ENCODE results near the gene ABCC2. TPM values are rescaled to one million over a fixed set of nuclear protein-coding genes. Genes with fewer than 3 reads are reported as not detected.
A peak's percentile ranks its signal among the peaks of the same experiment; 100 is the strongest.
"Not testable (repeated sequence)": the region's sequence is repeated elsewhere in the genome, so short reads cannot be mapped to it uniquely, and the experiment has no call there.

Gene ABCC2
- total RNA-seq, 1 donor from 2014 or later: 1.9 TPM

DNA sequence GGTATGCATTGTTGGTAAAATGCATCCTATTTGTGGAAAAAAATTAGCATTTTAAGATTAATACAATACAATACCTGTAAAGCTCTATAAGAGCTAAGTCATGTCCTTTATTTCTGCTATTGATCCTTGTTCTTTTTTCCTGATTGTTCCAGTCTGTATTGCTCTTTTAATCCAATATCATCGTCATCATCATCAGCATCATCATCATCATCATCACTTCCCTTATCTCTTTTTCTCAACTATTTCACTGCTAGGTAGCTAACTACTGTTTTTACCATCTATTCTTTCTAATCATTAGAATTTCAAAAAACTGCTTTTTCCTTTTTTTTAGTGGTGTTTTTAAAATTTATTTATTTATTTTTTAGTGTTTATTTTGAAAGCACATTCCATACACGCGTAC is 71.2 kb downstream of the ABCC2 start:
- no peaks in the 10 kb centered on the region for H3K27me3 ChIP-seq (ENCODE audit: low read depth)
- ATAC-seq: no peak
- H3K4me1 ChIP-seq: no peaks in the 10 kb centered on the region
- intact Hi-C loops (cut with DNase I): no loop called here
- TF ChIP-seq CTCF (IDR thresholded peaks at IDR 0.05): no peak
- DNase-seq: no peak
- no peaks in the 10 kb centered on the region for H3K9me3 ChIP-seq
- H3K27ac ChIP-seq: no peak overlapping the region
- H3K36me3 ChIP-seq: no peaks in the 10 kb centered on the region
- H3K4me3 ChIP-seq: no peak overlapping the region

DNA sequence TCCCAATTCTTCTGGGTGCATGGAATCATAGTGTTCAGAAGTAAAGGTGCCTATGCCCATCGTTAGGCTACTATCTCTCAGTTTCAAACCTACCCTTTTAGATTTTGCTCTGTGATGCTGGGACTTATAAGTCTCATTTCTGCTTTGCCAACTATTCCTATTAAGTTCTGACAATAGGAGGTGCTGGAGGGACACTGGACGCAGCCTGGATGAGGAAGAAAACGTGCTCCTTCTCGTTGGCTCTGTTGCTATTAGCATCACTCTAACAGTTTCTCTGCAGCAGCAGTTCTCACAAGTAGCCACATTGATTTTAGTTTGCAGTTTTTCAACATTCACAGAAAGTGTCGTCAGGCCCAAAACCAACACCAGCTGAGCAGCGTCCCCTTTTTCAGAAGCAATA is 72.4 kb downstream of the ABCC2 start:
- DNase-seq (no peak), ATAC-seq (no peak)
- intact Hi-C loops (cut with DNase I): no loop called here
- no peaks in the 10 kb centered on the region for H3K27me3 ChIP-seq (ENCODE audit: low read depth)
- no peaks in the 10 kb centered on the region for H3K4me1 ChIP-seq
- no peaks in the 10 kb centered on the region for H3K9me3 ChIP-seq
- no peak overlapping the region for H3K27ac ChIP-seq
- TF ChIP-seq CTCF (IDR thresholded peaks at IDR 0.05): peak; percentile 31
- H3K4me3 ChIP-seq: no peak overlapping the region
- no peaks in the 10 kb centered on the region for H3K36me3 ChIP-seq

DNA sequence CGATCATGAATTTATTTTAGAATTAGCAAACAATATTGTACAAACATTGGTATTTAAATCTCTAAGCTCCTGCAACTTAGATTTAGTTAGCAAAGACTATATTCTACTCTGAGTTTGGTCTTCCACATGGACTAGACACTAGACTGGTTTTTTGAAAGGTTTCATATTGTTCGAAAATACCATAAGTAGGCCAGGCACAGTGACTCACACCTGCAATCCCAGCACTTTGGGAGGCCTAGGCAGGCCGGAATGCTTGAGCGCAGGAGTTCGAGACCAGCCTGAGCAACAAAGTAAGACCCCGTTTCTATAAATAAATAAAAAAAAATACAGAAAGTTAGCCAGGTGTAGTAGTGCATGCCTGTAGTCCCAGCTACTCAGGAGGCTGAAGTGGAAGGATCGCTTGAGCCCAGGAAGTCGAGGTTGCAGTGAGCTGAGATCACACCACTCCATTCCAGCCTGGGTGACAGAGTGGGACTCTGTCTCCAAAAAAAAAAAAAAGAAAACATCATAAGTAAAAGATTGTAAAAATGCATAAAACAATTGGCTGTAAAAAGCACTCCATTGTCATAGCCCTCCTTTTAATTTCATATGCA is 73.1 kb downstream of the ABCC2 start:
- no peak overlapping the region for H3K27ac ChIP-seq
- ATAC-seq: no peak
- no peaks in the 10 kb centered on the region for H3K9me3 ChIP-seq
- H3K36me3 ChIP-seq: no peaks in the 10 kb centered on the region
- intact Hi-C loops (cut with DNase I): no loop called here
- H3K4me3 ChIP-seq: no peak overlapping the region
- TF ChIP-seq CTCF (IDR thresholded peaks at IDR 0.05): no peak
- DNase-seq: no peak
- no peaks in the 10 kb centered on the region for H3K4me1 ChIP-seq
- H3K27me3 ChIP-seq (ENCODE audit: low read depth): no peaks in the 10 kb centered on the region

- TF ChIP-seq CTCF (IDR thresholded peaks at IDR 0.05): no peak
- Histone ChIP-seq H3K9me3 (no peaks in the 10 kb centered on the region), H3K36me3 (no peaks in the 10 kb centered on the region), H3K4me1 (no peaks in the 10 kb centered on the region), H3K4me3 (no peak overlapping the region), H3K27ac (no peak overlapping the region), H3K27me3 (ENCODE audit: low read depth) (no peaks in the 10 kb centered on the region)
- no peak for DNase-seq
- ATAC-seq: no peak
- intact Hi-C loops (cut with DNase I): no loop called here
Measured at GRCh38 chr10:99858849-99859248, 76.4 kb downstream of the ABCC2 start.

GRCh38 chr10:99859585-99859984 is 77.1 kb downstream of the ABCC2 start:
- no peaks in the 10 kb centered on the region for H3K9me3 ChIP-seq
- no peak overlapping the region for H3K27ac ChIP-seq
- DNase-seq (no peak), ATAC-seq (no peak)
- intact Hi-C loops (cut with DNase I): no loop called here
- no peaks in the 10 kb centered on the region for H3K4me1 ChIP-seq
- no peaks in the 10 kb centered on the region for H3K27me3 ChIP-seq (ENCODE audit: low read depth)
- H3K36me3 ChIP-seq: no peaks in the 10 kb centered on the region
- H3K4me3 ChIP-seq: no peak overlapping the region
- peak; percentile 23 for TF ChIP-seq CTCF (IDR thresholded peaks at IDR 0.05)

GRCh38 chr10:99860466-99860865 is 78.0 kb downstream of the ABCC2 start:
- no peak for ATAC-seq
- Histone ChIP-seq H3K27ac (no peak overlapping the region), H3K9me3 (no peaks in the 10 kb centered on the region), H3K4me1 (no peaks in the 10 kb centered on the region), H3K27me3 (ENCODE audit: low read depth) (no peaks in the 10 kb centered on the region), H3K4me3 (no peak overlapping the region), H3K36me3 (no peaks in the 10 kb centered on the region)
- intact Hi-C loops (cut with DNase I): no loop called here
- no peak for DNase-seq
- no peak for TF ChIP-seq CTCF (IDR thresholded peaks at IDR 0.05)

DNA sequence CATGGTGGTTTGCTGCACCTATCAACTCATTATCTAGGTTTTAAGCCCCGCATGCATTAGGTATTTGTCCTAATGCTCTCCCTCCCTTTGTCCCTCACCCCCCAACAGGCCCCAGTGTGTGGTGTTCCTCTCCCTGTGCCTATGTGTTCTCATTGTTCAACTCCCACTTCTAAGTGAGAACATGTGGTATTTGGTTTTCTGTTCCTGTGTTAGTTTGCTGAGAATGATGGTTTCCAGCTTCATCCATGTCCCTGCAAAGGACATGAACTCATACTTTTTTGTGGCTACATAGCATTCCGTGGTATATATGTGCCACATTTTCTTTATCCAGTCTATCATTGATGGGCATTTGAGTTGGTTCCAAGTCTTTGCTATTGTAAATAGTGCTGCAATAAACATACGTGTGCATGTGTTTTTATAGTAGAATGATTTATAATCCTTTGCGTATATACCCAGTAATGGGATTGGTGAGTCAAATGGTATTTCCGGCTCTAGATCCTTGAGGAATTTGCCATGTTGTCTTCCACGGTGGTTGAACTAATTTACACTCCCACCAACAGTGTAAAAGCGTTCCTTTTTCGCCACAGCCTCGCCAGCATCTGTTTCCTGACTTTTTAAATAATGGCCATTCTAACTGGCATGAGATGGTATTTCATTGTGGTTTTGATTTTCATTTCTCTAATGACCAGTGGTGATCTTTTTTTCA is 81.2 kb downstream of the ABCC2 start:
- H3K27me3 ChIP-seq (ENCODE audit: low read depth); intact Hi-C loops (cut with DNase I); H3K9me3 ChIP-seq; ATAC-seq; DNase-seq; H3K4me3 ChIP-seq; H3K36me3 ChIP-seq; H3K27ac ChIP-seq; H3K4me1 ChIP-seq: not testable (repeated sequence)

GRCh38 chr10:99867250-99867649 is 84.8 kb downstream of the ABCC2 start:
- H3K27me3 ChIP-seq (ENCODE audit: low read depth); DNase-seq; H3K27ac ChIP-seq; H3K4me1 ChIP-seq; H3K4me3 ChIP-seq; H3K9me3 ChIP-seq; H3K36me3 ChIP-seq; ATAC-seq; intact Hi-C loops (cut with DNase I): not testable (repeated sequence)
